IPS-NIHi7 (cell line): ENCODE data around the gene ACOX3.
"Not testable (repeated sequence)": the region's sequence is repeated elsewhere in the genome, so short reads cannot be mapped to it uniquely, and the experiment has no call there.

Source experiments
- DNase-seq: peaks from one replicate; pipeline ENCODE4 v3.0.0; 2012; ENCODE audit warnings: mixed read lengths; ENCODE audit errors: extremely low spot score

ACOX3 gene

DNA sequence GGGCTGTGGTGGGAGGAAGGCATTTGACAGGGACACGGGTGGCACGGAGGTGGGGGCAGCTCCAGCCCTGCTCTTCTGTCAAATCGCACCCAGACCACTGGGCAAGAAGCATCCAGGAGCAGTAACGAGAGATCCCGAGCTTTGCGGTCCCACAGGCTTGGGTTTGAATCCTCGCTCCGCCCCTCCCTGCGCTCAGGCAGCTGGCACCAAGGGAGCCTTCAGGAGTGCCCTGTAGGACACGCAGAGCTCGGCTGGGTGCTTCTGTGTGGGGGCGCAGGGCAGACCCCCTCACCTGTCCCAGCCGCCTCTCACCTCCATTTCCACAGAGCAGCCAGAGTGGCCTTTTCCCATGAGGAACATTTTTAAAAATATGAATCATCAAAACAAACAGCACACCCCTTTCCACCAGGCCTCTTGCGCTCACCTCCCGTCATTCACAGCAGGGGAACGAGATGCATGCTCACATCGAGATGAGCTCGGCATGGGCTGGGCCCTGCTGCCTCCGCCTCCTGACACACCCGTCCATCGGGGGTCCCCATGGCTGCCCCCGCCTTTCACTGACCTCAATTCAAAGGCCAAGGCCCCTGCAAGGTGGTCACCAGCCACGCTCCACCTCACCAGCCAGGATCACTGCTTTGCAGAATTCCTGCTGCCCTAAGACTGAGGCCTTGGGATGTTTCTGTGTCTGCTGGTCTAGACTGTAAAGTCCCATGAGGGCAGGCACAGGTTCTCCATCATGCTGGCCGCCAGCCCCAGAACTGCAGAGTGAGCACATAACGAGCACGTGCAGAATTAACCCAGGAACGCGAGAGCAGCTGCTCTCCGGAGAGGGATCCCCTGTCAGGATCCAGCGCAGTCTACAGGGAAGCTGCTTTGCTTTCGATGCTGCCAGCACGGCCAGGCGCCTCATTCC lies 52.7 kb downstream of the ACOX3 start:
- no peak for DNase-seq

DNA sequence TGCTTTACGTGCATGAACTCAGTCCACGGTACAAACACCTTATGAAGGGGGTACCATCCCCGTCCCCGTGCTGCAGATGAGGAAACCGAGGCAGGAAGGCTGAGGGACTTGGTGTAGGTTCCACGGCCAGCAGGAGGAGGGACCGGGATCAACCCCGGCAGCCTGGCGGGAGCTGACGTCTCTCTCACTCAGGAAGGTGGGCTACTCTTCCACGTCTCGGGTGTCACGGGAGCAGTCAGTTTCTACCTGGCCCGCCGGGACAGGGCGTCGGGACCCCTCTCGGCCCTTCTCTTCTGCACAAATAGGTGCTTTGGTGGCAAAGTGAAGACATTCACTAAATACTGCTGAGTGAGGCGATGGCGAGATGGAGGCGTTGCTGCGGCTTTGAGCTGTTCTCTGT lies 53.3 kb downstream of the ACOX3 start:
- DNase-seq, result no peak

DNA sequence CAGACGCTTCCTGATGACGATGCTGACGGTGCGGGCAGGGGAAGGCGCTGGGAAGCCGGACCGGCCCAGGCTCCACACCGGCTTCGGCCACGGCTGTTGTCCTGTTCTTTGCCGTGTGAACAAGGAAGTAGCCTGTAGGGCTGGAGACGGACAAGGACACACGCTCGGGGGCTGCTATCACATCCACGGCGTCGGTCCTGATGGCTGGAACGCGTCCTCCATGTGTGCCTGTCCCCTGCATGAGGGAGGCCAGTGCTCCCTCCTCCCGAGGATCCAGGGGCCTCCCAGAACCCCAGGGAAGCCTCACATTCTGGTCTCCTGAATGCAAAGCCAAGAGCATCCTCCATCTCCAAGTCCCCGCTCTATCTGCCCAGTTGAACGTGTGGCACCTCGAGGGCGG lies 53.8 kb downstream of the ACOX3 start:
- DNase-seq, result no peak

DNA sequence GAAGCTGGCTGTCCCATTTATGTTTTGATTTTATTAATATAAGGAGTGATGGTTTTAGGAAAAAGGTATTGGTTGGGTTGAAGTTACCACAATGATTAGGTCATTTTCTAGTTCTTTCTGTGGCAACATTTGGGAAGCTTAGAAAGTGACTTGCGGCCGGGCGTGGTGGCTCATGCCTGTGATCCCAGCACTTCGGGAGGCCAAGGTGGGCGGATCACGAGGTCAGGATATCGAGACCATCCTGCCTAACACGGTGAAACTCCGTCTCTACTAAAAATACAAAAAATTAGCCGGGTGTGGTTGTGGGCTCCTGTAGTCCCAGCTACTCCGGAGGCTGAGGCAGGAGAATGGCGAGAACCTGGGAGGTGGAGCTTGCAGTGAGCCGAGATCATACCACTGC lies 54.4 kb downstream of the ACOX3 start:
- DNase-seq, result not testable (repeated sequence)

DNA sequence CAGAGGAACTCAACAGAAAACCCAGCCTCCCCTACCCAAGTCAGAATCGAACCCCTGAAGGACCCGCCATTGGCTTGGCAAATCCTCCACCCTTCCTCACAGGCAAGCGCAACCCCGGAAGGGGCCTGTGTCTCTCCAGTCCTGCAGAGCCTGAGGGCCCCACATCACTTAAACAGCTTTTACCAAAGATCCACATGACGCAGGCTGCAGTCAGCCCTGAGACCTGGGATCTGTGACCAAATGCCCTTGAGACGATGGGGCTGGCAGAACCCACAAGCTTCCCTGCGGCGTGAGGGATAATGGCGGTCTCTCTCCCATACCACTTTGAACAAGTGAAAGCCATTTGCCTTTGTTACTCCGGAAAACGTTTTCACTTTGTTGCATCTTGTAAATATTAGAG lies 54.9 kb downstream of the ACOX3 start:
- no peak for DNase-seq

DNA sequence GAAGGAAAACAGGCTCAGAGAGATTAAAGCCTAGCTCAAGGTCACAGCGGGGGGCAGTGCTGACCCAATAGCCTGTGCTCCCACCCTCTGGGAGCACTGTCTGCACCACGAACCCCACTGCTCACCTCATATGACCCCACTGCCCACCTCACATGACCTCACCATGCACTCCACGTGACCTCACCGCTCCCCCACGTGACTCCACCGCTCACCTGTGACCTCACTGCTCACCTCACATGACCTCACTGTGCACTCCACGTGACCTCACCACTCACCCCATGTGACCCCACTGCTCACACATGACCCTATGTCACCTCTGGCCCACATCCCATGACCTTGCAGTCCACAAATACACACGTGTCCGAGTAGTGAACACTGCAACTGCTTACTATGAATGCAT lies 55.4 kb downstream of the ACOX3 start:
- no peak for DNase-seq

DNA sequence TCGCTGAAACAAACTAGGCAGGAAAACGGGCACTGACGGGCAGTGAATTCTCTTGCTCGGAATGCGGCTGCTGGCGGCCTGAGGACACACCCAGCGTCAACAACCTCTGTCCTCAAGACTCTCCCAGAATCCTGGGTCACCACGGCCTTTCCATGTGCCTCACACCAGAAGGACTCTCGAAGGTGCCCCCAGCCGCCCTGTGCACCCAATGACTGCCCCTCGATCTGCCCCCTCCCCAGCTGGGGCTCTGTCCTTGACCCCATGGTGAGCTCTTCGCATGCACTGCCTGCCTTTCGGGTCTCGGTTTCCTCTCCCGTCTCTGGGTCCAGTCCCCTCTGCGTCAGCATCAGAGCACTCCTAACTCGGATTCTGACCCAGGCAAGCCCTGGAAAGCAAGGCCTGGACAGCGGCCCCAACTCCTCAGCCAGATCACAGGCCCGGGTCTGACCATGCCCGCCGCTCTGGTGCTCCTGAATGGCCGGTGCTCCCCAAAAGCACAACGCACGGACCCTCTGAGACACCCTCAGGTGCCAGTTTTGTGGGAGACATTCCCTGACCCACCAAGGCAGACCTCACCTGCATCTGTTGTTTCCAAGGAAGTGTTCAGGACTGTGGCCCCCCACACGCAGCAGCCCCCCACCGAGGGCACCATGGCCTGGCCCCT lies 56.0 kb downstream of the ACOX3 start:
- DNase-seq, result no peak

DNA sequence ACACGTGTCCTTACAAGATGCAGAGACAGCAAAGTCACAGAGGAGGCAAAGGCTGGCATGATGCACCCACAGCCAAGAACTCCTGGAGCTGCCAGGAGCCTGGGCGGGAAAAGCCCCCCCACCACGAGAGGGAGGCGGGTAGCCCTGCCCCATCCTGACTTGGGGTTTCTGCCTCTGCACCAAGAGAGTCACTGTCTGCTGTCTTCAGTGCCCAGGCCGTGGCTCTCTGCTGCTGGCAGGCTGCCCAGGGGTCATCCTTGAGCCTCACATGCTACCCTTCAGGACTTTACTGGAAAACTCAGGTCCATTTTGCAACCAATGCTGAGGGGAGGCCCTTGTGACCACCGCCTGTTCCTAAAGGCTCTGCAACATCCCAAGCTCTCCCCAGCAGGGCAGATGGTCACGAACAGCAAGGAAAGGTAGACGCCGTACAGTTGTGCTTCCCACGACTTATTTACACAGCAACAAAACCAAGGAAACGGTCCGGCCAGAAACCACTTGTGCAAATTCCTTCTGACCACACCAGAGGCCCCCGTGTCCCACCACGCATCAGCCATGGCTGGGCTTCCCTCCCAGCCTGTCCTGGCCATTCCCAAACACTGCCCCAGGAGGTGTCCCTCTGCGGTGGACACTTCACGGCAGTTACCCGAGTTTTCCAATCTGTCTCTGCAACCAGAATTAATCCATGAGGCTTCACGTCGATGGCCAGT lies 56.9 kb downstream of the ACOX3 start:
- no peak for DNase-seq

DNA sequence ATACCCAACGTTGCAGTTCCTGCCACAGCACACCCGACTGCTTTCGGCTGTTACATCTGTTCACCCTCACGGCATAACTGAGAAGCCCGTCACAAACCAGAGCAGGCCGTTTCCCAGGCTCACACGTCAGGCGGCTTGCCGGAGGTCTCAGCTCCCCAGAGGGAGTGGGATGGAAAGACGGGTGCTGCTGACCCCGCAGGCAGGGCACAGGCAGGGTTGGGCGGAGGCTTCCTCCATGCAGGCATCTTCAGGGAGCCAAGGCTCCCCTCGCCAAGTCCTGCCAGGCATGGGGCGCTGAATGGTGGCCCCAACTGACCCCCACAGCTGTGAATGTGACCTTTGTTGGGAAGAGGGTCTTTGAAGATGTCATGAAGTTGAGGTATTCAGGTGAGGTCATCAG lies 57.5 kb downstream of the ACOX3 start:
- DNase-seq, result no peak

DNA sequence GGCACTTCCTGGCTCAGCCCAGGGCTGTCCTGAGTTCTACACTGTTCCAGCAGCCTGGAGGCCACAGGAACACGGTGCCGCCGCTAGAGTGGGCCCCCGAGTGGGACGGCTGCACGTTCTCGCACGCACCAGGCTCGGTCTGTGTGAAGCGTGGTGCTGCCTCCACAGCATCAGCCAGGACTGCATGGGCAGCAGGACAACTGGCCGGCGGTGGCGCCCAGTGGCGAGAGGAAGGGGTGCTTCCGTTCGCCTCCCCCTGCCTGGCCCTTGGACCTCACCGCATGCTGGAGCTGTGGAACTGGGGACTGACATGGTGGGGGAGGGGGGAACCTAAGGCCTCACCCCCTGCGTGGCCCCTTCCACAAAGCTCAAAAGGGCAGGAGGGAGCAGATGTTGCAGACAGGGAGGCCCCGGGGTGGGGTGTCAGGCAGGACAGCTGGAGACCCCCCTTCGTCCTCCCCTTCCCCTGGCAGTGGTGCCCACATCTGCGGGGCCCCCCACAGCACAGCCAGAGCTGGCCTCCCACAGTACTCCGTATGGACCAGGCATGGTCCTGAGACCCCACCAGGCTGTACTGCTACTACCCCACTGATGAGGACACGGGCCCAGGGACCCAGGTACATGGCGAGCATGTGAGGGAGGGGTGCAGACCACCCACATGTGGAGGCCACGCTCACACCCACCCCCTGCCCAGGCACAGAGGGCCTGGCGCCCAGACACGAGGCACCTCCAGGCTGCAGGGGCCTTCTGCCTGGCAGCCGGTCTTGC lies 58.5 kb downstream of the ACOX3 start:
- no peak for DNase-seq

DNA sequence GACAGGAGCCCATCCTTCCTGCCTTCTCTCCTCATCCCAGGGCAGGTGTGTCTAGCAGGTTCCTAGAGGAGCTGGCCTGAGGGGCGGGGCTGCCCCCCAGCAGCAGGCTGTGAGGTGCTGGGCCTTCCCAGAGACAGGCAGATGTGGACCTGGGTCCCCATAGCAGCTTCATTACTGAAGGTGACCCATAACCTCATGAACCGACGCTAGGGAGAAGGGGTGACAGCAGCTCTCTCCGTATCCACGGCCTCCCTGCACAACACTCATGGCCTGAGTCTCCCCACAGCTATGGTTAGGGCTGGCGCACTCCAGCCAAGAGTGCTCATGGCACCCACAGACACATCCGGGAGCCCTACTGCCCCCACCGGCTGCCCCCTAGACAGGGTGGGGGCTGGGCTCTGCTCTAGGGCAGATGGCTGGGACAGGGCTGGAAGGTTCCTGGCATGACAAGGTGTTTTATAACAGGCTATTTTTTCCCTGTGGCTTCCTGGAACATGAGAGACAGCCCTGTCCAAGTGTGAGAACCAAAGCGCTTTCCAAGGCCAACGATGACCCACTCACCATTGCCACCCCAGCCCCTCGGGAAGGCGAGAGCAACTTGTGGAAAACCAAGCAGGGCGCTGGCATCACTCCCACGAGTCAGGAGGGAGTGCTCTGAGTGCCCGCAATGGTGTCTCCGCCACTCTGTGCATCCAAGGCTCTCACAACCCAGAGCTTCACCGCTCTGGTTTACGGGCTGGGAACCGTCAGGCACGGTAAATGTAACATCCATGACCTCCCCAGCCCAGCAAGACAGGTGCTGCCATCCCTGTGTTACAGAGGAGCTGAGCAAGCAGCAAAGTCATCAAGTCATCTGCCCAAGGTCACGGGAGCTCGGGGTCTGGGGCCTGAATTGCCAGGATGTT lies 59.8 kb downstream of the ACOX3 start:
- DNase-seq, result no peak

DNA sequence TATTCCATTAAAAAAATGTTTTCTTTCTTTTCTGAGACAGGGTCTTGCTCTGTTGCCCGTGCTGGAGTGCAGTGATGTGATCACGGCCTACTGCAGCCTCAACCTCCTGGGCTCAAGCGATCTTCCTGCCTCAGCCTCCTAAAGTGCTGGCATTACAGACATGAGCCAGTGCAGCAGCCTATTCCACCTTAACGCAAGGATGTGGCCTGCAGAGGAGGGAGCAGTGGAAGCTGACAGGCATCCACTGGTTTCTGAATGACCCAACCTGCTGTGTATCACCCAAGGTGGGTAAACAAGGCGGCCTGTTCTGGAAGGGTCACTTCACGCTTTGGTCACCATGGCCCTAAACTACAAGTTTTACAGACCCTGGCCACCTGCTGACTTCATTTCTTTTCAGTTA lies 60.8 kb downstream of the ACOX3 start:
- DNase-seq, result no peak

DNA sequence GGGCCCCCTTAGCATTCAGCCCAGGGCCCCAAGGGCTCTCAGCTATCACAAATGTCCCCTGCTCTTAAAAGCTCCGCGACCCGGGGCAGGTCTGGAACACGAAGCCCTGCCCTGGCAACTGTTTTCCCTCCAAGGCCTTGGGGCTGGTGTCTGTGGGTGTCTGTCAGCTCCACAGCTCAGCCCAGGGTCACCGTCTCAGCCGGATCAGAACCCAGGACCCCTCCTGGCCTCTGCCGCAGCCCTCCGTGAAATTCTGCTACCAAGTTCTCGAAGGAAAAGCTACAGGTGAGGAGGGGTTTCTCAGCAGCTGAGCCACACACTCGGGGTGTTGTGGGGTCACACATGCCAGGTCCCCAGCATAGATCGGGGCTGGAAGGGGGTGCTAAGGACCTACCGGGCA lies 61.2 kb downstream of the ACOX3 start:
- DNase-seq, result no peak

DNA sequence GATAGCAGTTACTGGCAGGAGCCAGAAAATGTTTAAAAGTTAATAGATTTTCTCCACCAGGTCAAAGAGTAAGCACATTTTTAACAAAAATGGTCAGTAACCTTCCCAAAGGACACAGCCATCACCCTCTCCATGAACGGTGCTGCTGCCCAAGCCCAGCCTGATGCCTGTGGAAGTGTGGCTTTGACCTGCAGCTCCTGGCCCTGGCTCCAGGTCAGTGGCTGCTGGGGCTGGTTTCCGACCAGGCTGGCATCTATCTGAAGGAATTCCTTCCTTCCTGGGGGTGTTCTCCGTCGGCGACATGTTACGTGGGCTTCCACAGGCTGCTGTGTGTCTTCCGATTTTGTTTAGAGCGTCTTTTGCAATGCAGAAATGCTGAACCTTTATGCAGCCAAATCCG lies 61.7 kb downstream of the ACOX3 start:
- no peak for DNase-seq

DNA sequence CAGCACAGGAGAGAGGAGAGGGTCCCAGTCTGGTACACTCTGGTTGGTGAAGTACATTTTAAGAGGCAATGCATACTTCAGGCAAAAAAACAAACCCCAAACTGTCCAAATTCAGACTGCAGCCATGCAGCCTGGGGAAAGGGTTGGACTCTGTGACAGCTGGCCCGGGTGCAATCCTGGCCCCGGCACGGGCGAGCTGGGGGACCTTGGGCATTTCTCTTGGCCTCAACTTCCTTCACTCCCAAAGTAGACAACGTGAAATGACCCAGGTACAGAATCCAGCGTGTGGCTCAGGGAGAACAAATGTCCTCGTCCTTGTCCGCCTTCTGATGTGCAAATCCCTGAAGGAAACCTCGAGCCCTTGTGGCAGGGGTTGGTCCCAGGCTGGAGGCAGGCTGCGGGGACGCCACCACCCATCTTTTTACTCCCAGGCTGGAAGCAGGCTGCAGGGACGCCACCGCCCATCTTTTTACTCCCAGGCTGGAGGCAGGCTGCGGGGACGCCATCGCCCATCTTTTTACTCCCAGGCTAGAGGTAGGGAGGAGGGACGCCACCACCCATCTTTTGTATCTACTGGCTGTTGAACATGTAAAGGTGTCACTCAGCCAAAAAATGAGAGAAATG lies 62.3 kb downstream of the ACOX3 start:
- no peak for DNase-seq

DNA sequence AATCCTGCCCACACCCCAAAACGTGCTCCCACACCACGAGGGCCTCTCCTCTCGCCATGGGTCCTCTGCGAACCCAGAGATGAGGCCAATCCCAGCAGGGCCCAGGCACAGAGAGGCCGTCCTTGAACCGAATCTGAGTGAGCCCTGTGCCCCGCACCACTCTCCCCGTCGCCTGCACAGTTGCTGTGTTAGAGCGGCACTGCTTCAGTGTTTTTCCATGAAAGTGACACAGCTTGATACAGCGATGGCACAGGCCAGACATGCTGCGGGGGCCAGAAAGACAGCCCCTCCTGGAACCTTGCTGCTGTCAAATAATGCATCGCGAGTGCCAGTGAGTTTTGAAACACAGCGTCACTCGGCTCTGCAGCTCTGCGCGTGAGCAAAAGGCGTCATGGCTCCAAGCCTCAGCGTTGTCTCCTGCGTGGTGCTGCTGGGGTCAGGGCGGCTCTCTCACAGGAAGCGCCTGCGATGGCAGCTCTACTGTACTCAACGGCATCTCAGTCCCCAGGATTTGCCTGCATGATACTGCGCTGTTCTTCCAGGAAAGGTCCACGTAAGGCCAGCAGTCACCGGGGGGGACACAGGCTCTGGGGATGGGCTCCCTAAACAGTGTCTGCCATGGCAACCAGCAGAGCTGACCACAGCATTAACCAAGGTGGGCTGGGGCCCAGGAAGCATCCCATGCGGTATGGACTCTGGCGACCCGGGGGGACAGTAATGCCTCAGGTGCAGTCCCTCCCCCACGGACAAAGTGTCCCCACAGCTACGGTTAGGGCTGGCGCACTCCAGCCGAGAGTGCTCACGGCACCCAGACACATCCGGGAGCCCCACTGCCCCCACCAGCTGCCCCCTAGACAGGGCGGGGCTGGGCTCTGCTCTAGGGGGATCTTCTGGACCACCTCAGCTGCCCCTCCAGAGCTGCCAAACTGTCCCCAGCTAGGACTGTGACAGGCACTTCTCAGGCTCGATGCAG lies 63.1 kb downstream of the ACOX3 start:
- no peak for DNase-seq

DNA sequence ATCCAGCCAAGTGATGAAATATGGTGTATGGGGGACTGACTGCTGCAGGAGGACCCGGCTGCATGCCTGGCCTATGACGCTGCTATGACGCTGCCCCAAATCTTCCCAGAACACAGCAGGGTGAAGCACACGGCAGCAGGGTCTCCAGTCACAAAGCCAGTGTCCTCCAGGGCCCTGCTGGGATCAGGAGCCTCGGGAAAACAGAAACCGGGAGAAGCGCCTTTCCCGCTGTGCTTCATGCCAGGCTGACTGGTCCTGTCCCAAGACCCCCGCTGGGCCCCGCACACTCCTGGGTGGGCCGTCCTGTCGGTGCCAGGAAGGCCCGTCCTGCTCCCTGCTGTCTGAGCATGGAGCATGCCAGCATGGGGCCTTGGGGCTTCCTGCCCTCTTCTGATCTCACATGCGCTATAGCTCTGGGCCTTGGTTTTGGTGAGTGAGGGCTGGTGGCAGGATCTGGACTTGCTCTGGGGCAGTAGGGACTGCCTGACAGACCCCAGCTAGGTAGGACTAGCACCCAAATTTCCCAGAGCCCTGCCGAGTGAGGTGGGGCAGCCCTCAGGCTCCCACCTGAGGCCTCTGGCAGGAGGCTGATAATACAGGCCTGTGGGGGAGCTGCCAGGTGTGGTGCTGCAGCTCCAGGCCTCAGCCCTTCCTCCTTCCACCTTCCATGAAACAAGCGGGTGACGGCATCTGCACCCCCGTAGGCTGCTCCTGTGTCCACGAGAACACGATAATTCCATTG lies 64.0 kb downstream of the ACOX3 start:
- no peak for DNase-seq

DNA sequence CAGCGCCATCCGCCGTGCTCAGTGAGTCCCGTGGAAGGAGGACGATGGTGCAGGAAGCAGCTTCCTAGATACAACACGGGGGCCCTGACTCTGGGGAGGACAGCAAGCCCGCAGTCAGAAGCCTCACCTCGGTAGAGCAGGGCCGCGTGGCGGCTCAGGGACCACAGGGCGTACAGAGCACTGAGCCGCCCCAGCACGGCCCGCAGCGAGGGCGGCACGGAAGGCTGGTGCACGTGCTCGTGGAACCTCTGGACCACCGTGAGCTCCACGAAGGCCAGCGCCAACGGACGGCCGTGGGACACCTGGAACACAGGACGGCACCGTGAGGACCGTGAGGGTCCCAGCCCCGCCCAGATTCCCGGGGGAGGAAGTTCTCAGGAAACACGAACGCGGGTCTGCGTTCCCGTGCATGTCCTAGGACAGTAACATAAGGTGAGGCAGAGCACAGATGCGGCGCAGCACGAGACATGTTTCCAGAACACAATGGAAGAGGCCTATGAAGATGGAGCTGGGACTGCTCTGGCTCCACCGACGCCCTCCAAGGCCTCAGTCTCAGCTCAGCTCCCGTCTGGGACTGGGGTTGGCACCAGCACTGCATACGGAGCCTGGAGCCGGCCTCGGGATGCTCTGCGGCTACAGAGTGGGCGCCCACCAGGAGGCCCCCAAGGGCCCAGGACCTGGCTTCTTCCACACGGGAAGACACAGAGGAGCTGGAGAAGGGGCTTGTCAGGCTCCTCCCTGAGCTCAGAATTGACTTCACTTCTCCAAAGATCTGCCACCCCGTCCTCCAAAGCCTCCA lies 65.5 kb downstream of the ACOX3 start:
- no peak for DNase-seq
